Right atrium auricular region (tissue), 2 donors: Measurements from ENCODE around the gene GSDMA. TPM values are rescaled to one million over a fixed set of nuclear protein-coding genes. Genes with fewer than 3 reads are reported as not detected.
A peak's percentile ranks its signal among the peaks of the same experiment; 100 is the strongest.

ENCODE experiments used
- DNase-seq: peaks from one replicate; pipeline ENCODE4 v3.0.0-alpha.2; 2019; ENCODE audit warnings: low spot score
- H3K27ac ChIP-seq, 2 donors: fragments of 200-600 bp; sonication (generic); 1 replicate in 1 of 2; 2 replicates in 1 of 2; pipeline ENCODE4 v1.5.1; 2016 to 2019
- H3K27me3 ChIP-seq, 2 donors: fragments of 200-600 bp; sonication (generic); one replicate each; pipeline versions ENCODE4 v1.5.1 to v1.6.0; 2017 to 2019
- H3K36me3 ChIP-seq: fragments of 200-600 bp; sonication (generic); one replicate; pipeline ENCODE4 v1.5.1; 2016
- H3K4me1 ChIP-seq, 2 donors: fragments of 200-600 bp; sonication (generic); one replicate each; pipeline versions ENCODE4 v1.5.1 to v1.6.0; 2017 to 2019
- H3K4me3 ChIP-seq, 2 donors: fragments of 200-600 bp; sonication (generic); 1 replicate in 1 of 2; 2 replicates in 1 of 2; pipeline ENCODE4 v1.5.1; 2017 to 2019; ENCODE audit warnings: mild to moderate bottlenecking in 1 of 2, moderate library complexity in 1 of 2
- H3K9me3 ChIP-seq, 2 donors: fragments of 200-600 bp; sonication (generic); one replicate each; pipeline ENCODE4 v1.5.1; 2019
- CTCF ChIP-seq, 2 donors: fragments of 200-600 bp; sonication (generic); IDR thresholded peaks; one replicate each; pipeline ENCODE4 v1.5.1; 2019; ENCODE audit warnings: antibody characterized with exemption in 2 of 2
- total RNA-seq, 2 donors: library from RNA; depleted of rRNA; stranded (reverse); fragments of >200 nt; gene quantifications; one replicate each; pipeline ENCODE4 v1.1.0, GENCODE V29; 2016

The GSDMA gene
- total RNA-seq, 2 donors from 2014 or later: 0.75 TPM; not detected in 1

GRCh38 chr17:40014375-40014980 lies 51.7 kb downstream of the GSDMA start:
- H3K9me3 ChIP-seq: no peaks in the 10 kb centered on the region
- peak overlapping the region; percentile 0 to 61 for H3K27ac ChIP-seq
- TF ChIP-seq CTCF (IDR thresholded peaks at IDR 0.05): no peak
- no peak overlapping the region for H3K4me3 ChIP-seq
- H3K4me1 ChIP-seq: peaks cover 0 to 52% of the 10 kb centered on the region in 2 donors
- no peaks in the 10 kb centered on the region for H3K27me3 ChIP-seq
- no peak for DNase-seq
- H3K36me3 ChIP-seq: peaks cover 3% of the 10 kb centered on the region

- no peak for TF ChIP-seq CTCF (IDR thresholded peaks at IDR 0.05)
- peak within 1 kb of the TSS; percentile 0 to 61 for H3K27ac ChIP-seq
- no peak within 1 kb of the TSS for H3K4me3 ChIP-seq
- DNase-seq: peak; percentile 72
- no peaks in the 10 kb centered on the region for H3K9me3 ChIP-seq
- H3K27me3 ChIP-seq: no peaks in the 10 kb centered on the region
- peaks cover 11% of the 10 kb centered on the region for H3K36me3 ChIP-seq
- H3K4me1 ChIP-seq: peaks cover 0 to 52% of the 10 kb centered on the region in 2 donors
These were observed 52.5 kb downstream of the GSDMA start, which contains the start of gene CSF3 for GRCh38 chr17:40015005-40015997. TSS of gene CSF3 (plus strand) at chr17:40015440. CDS start at chr17:40015475, 35 bp downstream.

- peak overlapping the region in 1 of 2 donors; percentile 7 for H3K27ac ChIP-seq
- peaks cover 16% of the 10 kb centered on the region for H3K36me3 ChIP-seq
- no peak overlapping the region for H3K4me3 ChIP-seq
- DNase-seq: no peak
- H3K9me3 ChIP-seq: no peaks in the 10 kb centered on the region
- H3K27me3 ChIP-seq: no peaks in the 10 kb centered on the region
- H3K4me1 ChIP-seq: peaks cover 0 to 54% of the 10 kb centered on the region in 2 donors
- no peak for TF ChIP-seq CTCF (IDR thresholded peaks at IDR 0.05)
These were observed 53.5 kb downstream of the GSDMA start for GRCh38 chr17:40015998-40016985.

GRCh38 chr17:40017422-40018080 lies 54.7 kb downstream of the GSDMA start:
- no peaks in the 10 kb centered on the region for H3K27me3 ChIP-seq
- no peak overlapping the region for H3K4me3 ChIP-seq
- H3K4me1 ChIP-seq: peaks cover 0 to 59% of the 10 kb centered on the region in 2 donors
- H3K36me3 ChIP-seq: peaks cover 29% of the 10 kb centered on the region
- H3K27ac ChIP-seq: peak overlapping the region in 1 of 2 donors; percentile 56
- H3K9me3 ChIP-seq: no peaks in the 10 kb centered on the region
- TF ChIP-seq CTCF (IDR thresholded peaks at IDR 0.05): no peak
- no peak for DNase-seq
